Right lobe of liver (tissue), 4 donors: ENCODE measurements around the gene MIDN.

Experiments used
- POLR2A ChIP-seq: fragments of 450-650 bp; IDR thresholded peaks from one replicate; pipeline ENCODE4 v1.6.1; 2017; ENCODE audit warnings: antibody characterized with exemption, mild to moderate bottlenecking
- TF ChIP-seq, protein P1 (sequence below), 4 donors: fragments of 200-600 bp in 3 of 4; fragments of 450-650 bp in 1 of 4; IDR thresholded peaks; one replicate each; pipeline versions ENCODE4 v1.5.1 to v1.8.0; 2016 to 2022; ENCODE audit warnings: antibody characterized with exemption in 4 of 4, mild to moderate bottlenecking in 2 of 4
- donor health status: DM: no; HTN: no; CAD: no.
- donor health status: DM: no; HTN: no; CAD: no.
- donor health status: DM: no; HTN: yes; CAD: no.

DNA sequence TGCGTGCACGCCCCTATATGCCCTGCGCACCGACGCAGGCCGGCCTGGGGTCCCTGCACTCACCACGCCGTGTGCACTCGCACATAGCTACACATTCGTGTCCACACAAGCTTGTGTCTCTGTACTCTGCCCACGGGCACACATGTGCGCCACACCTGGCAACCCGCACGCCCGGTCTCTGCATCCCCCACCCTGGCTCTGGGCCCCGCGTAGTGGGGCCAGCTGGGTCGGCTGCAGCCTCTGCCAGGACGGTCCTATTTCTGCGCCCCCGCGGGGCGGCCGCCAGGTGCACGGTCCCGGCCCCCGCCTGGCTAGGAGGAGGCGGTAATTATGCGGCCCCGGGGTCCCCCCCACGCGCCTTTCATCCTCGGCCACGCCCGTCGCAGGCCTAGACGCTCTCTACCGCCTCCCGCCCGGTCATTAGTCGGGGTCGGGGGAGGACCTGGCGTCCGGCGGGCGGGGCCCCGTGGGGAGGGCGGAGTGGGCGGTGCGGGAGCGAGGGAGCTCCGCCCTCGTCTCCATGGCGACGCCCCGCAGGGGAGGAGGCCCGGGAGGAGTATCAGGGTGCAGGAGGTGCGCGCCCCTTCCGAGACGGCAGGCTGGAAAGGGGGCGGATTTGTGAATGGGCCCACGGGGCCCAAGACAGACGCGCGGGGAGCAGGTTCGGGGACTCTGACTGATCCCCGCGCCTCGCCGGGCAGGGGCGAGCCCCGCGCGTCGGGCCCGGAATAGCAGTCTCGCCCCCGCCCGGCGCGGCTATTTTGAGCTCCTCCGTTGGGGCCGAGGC lies 17.9 kb downstream of the MIDN start:
- TF ChIP-seq, protein P1, sequence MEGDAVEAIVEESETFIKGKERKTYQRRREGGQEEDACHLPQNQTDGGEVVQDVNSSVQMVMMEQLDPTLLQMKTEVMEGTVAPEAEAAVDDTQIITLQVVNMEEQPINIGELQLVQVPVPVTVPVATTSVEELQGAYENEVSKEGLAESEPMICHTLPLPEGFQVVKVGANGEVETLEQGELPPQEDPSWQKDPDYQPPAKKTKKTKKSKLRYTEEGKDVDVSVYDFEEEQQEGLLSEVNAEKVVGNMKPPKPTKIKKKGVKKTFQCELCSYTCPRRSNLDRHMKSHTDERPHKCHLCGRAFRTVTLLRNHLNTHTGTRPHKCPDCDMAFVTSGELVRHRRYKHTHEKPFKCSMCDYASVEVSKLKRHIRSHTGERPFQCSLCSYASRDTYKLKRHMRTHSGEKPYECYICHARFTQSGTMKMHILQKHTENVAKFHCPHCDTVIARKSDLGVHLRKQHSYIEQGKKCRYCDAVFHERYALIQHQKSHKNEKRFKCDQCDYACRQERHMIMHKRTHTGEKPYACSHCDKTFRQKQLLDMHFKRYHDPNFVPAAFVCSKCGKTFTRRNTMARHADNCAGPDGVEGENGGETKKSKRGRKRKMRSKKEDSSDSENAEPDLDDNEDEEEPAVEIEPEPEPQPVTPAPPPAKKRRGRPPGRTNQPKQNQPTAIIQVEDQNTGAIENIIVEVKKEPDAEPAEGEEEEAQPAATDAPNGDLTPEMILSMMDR (IDR thresholded peaks at IDR 0.05) = no peak
- peak; percentile 11 for TF ChIP-seq POLR2A
